Kidney epithelial cell (primary cell): ENCODE measurements around the gene RBMS1. TPM values are rescaled to one million over a fixed set of nuclear protein-coding genes. Genes with fewer than 3 reads are reported as not detected.
"Not testable (repeated sequence)": the region's sequence is repeated elsewhere in the genome, so short reads cannot be mapped to it uniquely, and the experiment has no call there.

ENCODE experiments used
- DNase-seq: peaks from one replicate; pipeline ENCODE4 v3.0.0-alpha.2; 2010; ENCODE audit warnings: low read depth
- H3K27me3 ChIP-seq: 2 replicates; pipeline ENCODE4 v1.6.0; 2011; ENCODE audit warnings: low read length; ENCODE audit not compliant: control insufficient read depth, insufficient read depth
- H3K36me3 ChIP-seq: 2 replicates; pipeline ENCODE4 v1.5.1; 2011; ENCODE audit warnings: low read length; ENCODE audit not compliant: control insufficient read depth, insufficient read depth
- H3K4me3 ChIP-seq: 2 replicates; pipeline ENCODE4 v1.5.1; 2011; ENCODE audit warnings: low read depth, mild to moderate bottlenecking, control low read depth, low read length
- CTCF ChIP-seq: IDR thresholded peaks from 2 replicates; pipeline ENCODE4 v1.5.1; 2011; ENCODE audit warnings: mild to moderate bottlenecking, moderate library complexity, low read length, control low read depth, inconsistent platforms; ENCODE audit not compliant: insufficient read depth, poor library complexity, severe bottlenecking
- total RNA-seq: library from RNA; depleted of rRNA; stranded (reverse); fragments of >200 nt; gene quantifications from 2 replicates; pipeline ENCODE4 v1.2.3, GENCODE V29; 2015

RBMS1 gene
- total RNA-seq, 1 donor from 2014 or later = 52.5 TPM

GRCh38 chr2:160423126-160423525 lies 70.5 kb downstream of the RBMS1 start:
- Histone ChIP-seq H3K4me3 (no peak overlapping the region), H3K27me3 (no peaks in the 10 kb centered on the region), H3K36me3 (no peaks in the 10 kb centered on the region)
- DNase-seq = no peak
- TF ChIP-seq CTCF = no peak

- H3K4me3 ChIP-seq, H3K36me3 ChIP-seq, DNase-seq, H3K27me3 ChIP-seq: not testable (repeated sequence)
Measured at GRCh38 chr2:160421646-160422501, 71.7 kb downstream of the RBMS1 start.

- Histone ChIP-seq H3K27me3 (no peaks in the 10 kb centered on the region), H3K36me3 (no peaks in the 10 kb centered on the region), H3K4me3 (no peak overlapping the region)
- no peak for TF ChIP-seq CTCF
- DNase-seq = no peak
Measured at GRCh38 chr2:160420711-160421110, 72.9 kb downstream of the RBMS1 start.

GRCh38 chr2:160419776-160420505 lies 73.7 kb downstream of the RBMS1 start:
- TF ChIP-seq CTCF = no peak
- Histone ChIP-seq H3K36me3 (no peaks in the 10 kb centered on the region), H3K4me3 (no peak overlapping the region), H3K27me3 (no peaks in the 10 kb centered on the region)
- DNase-seq = no peak

GRCh38 chr2:160418853-160419252 lies 74.8 kb downstream of the RBMS1 start:
- no peak for TF ChIP-seq CTCF
- H3K36me3 ChIP-seq = no peaks in the 10 kb centered on the region
- no peaks in the 10 kb centered on the region for H3K27me3 ChIP-seq
- H3K4me3 ChIP-seq = no peak overlapping the region
- no peak for DNase-seq

- no peak for TF ChIP-seq CTCF
- DNase-seq = no peak
- Histone ChIP-seq H3K27me3 (no peaks in the 10 kb centered on the region), H3K36me3 (no peaks in the 10 kb centered on the region), H3K4me3 (no peak overlapping the region)
Measured at GRCh38 chr2:160418398-160418765, 75.2 kb downstream of the RBMS1 start.
